LHCN-M2 (cell line): Measurements from ENCODE around the gene GSTO2. TPM values are rescaled to one million over a fixed set of nuclear protein-coding genes. Genes with fewer than 3 reads are reported as not detected.

Experiments
- DNase-seq: peaks from one replicate; pipeline ENCODE4 v3.0.0-alpha.2; 2012; ENCODE audit warnings: low read depth
- total RNA-seq: library from RNA; depleted of rRNA; stranded (reverse); fragments of >200 nt; gene quantifications from 2 replicates; pipeline ENCODE4 v1.2.3, GENCODE V29; 2014

The GSTO2 gene
- total RNA-seq, 1 experiment from 2014 or later = 0.46 TPM

DNA sequence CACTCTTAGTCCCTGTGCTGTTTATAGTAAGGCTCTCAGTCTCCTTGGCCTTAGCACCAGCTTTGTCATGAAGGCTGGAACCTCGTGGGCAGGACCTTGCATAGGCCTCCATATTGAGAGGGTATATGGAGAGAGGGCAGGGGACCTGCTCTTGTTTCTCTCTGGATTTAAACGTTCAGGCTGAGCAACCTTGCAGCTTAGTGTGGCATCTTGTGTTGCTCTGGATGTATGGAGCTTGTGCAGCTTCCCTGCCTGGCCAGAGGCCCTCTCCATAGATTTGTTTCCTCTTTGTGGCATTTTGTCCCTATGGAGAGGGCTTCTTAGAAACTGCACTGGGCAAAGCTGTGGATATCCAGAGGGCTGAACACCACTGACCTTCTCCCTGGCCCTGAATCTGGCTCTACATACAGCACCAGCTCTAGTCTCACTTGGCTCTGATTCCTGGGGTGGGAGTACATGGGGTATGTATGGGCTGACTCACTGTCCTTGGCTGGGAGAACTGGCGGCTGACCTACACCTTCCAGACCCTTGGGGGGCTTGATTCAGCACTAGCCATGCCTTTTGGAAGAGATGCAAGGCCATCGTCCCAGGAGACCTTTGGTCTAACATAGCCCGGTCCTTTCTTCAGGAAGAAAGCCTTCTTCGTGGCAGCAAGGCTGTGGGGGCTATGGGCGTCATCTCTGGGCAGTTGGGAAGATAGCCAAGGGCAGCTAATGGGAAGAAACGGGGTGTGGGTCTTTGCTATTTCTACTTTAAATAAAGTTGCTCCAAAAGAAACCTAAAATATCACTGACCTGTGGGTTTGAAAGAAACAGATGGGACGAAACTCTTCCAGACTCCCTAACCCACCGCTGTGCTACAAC, 38.8 kb downstream of the GSTO2 start:
- DNase-seq = no peak

DNA sequence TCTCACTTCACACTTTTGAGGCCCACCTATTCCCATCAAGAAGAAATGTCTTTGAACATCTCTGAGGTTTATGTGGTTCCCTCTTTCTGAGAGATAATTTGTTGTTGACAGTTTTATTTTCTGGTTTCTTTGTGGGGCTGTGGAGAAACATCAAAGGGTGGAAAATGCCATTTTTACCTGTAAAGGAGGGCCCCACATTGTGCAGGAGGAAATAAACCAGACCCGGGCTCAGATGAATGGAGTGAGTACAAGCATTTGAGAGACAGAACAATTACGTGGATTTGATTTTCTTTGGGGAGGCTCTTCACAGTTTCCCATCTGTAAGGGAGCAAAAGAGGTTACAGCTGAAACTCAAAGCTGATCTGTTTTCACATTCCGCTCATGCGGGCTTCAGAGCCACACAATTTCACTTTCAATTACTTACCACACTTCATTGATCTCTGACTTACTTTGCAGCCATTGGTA, 39.5 kb downstream of the GSTO2 start:
- DNase-seq = no peak

DNA sequence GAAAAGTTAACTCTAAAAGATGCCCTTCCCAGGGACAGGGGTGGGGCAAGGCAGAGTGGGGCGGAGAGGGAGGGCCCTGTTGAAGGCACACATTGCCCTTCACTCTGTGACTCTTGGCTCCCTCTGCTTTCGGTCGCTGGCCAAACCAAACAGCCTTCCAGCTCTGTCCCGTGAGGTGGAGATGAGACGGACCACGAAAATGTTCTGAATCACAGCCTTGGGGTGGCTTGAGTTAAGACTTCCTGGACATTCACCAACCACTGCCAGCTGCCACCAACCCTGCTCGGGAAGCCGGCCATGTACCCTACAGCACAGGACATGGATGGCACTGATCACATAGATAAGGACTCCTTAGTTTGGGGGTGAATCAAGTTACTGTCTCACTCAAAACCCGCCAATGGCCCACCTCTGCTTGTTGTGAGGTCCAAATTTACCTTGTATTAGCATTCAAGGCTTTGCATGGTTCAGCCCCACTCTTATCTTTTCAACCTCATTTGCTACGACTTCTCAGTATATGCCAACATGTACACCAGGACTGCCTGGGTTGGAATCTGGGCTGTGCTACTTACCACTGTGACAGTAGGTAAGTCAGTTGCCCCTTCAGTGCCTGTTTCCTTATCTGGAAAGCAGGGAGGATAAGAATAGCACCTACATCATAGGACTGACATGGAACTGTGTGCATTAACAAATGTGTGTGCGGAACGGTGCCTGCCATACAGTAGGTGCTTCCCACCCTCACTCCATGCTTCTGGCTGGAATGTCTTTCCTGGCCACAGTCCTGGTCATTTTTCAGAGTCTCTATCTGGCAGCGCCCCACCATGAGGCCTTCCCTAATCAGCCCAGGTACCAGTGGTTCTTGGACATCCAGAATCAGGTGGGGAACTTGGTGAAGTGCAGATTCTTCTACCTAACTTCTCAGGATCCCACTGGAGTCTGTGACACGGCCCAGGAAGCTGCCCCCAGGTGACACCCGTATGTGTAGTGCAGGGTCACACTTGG, 41.3 kb downstream of the GSTO2 start:
- peak; percentile 97 for DNase-seq

DNA sequence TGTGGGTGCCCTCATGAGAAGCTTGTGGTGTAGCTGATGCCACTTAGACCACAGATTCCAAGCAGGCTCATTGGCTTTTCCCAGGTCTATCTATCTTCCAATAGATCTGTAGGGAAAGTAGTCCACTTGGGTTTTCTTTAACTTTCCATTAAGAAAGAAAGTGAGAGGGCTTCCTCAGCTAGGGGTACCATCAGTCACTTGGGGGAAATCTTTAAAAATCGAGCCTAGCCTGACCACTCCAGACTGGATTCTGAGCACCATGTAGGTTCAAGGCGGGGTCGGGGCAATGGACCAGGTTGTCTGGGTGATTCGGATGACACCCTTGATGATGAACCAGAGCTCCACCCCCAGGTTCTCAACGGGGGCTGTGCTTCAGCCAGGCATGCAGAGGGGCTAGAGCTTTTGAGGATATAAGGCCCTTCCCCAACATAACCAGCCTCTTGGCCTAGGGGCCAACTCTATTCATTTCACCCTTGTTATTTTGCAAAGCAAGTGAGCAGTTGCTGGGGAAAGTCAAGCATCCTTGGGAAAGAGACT, 42.3 kb downstream of the GSTO2 start:
- no peak for DNase-seq

DNA sequence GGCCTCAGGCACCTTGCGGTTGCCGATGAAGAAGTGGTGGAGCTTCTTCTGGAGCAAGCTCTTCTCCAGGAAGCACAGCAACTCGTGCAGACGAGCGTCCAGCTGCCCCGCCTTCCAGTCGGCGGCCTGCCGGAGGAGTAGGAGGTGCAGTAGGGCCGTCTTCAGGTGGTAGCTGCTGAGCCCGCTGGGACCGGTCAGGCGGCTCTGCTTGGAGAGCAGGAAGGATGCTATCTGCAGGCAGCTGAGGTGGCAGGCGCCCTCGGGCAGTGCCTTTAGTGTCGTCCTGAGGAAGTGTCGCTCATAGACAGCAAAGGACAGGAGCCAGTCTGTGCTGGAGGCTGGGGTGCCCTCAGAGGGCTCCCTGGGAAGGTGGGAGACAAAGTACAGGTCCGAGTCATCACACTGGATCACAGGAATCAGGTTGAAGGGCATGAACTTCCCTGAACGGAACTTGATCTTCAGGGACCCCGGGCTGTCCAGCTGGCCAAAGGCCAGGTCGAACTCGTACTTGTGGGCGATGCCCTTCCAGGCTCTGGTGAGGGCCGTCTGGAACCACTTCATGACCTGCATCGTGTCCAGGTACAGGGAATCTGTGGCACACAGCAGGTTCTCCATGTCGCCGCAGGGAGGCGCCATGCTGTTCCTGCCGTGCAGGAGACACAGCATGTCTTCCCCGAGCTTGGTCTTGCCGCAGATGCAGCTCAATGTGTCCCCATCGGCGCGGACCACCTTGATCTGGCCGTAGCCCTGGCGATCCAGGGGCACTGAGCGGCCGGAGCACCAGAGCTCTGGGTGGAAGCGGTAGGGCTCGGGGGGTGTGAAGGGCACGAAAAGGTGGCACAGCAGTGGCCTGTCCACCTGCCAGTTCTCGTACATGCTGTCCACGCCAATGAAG, 45.9 kb downstream of the GSTO2 start:
- no peak for DNase-seq

DNA sequence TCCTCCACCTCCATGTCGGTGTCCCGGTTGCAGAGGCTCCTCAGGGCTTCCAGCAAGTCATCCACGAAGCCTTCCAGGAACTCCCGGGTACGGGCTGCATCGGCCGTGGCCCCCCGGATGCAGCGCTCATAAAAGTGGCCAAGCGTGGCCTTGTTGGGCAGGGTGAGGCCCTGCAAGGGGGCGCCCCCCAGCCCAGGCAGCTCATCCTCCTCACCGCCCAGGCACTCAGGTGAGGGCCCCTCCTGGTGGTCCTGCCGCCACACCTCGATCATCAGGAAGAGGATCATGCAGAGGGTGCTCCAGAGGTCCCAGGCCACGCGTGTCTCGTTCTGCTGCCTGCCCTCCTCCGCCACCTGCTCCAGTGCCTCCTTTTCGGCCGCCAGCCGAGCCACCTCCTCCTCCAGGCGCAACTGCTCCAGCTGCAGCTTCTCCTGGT, 46.5 kb downstream of the GSTO2 start:
- DNase-seq = no peak

DNA sequence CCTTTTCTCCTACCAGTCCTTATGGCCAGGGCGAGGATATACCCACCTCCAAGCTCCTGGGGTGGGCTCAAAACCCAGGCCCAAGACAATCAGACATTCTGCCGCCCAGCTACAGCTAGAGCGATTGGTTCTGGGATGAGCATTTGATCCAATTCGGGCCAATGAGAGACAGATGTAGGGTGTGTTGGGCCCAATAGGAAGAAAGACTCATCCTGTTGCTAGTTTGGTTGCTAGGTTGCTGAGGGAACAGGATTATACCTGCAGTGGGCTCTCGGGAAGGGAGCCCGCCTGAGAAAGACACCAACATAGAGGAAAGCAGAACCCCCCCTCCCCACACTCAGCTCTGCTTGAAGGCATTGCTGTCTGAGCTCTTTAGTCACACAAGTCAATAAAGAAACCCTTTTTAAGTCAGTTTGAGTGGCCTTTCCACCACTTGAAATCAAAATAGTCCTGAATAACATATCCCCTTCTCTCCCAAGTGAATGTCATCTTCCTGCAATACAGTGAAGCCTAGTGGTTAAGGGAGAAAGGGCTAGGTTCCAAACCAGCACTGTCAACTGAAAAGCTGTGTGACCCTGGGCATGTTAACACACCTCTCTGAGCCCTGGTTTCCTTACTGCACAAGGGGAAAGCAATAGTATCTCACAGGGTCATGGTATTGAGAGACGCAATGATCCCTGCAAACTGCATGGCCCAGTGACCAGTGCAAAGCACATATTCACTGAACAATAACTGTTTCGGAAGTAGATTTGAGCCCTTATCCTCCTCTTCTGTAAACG, 47.5 kb downstream of the GSTO2 start:
- no peak for DNase-seq

DNA sequence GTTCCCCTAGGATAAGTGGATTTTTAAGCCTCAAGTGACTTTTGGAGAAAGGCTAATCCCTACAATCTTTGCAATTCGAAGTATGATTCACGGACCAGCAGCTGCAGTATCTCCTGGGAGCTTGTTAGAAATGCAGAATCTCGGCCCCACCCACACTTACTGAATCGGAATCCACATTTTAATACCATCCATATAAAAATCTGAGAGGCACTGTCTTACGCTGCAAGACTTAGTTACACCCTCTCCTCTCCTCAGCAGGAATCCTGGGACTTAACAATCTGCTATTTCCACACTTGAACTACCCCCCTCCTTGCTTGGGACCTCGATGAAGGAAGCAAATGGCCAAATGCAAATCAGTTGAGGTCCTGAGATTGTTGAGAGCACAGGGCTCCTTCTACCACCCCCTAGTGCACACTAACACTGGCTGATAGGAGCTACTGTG, 48.3 kb downstream of the GSTO2 start:
- peak; percentile 95 for DNase-seq

DNA sequence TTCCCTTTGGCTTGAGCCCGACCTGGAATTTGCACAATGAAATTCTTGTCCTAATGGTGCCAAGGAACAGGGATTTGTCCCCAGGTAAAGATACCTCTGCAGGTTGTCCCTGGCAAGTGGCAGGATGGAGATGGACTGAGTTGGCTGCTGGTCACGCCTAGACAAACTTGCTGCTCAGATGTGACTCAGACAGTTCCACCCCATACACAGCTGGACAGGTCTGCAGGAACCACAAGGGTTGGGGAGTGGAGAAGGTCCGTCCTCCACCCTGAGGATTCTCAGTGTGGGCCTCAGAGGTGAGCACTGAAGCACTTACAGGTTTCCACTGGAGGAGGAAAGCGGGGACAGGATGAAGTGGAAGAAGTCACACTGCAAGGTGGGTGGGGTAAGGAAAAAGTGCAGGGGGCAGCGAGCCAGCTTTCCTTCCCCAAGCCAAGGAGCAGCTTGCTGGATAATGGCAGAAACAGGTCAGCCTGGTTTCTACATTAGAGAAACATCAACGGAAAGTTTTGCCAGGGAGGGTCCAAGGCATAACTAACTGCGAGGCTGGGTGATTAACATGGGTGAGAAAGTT, 48.8 kb downstream of the GSTO2 start:
- no peak for DNase-seq

DNA sequence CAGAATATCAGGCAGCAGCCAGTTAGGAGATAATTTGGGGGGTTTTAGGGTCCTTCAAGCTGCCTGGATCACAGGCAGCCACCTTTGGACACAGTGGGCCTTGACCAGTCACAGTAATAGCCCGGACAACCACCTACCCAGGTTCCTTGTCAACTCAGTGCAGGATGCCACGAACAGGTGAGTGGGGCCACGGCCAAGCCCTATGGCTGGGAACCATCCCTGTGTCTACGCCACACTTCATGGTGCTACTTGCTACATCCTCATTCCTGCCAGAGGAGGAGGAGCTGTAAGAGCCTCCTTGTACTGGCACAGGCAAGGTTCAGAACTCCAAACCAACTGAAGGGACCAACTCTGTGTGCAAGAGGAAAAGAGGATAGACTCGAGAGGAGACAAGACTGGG, 49.3 kb downstream of the GSTO2 start:
- no peak for DNase-seq

DNA sequence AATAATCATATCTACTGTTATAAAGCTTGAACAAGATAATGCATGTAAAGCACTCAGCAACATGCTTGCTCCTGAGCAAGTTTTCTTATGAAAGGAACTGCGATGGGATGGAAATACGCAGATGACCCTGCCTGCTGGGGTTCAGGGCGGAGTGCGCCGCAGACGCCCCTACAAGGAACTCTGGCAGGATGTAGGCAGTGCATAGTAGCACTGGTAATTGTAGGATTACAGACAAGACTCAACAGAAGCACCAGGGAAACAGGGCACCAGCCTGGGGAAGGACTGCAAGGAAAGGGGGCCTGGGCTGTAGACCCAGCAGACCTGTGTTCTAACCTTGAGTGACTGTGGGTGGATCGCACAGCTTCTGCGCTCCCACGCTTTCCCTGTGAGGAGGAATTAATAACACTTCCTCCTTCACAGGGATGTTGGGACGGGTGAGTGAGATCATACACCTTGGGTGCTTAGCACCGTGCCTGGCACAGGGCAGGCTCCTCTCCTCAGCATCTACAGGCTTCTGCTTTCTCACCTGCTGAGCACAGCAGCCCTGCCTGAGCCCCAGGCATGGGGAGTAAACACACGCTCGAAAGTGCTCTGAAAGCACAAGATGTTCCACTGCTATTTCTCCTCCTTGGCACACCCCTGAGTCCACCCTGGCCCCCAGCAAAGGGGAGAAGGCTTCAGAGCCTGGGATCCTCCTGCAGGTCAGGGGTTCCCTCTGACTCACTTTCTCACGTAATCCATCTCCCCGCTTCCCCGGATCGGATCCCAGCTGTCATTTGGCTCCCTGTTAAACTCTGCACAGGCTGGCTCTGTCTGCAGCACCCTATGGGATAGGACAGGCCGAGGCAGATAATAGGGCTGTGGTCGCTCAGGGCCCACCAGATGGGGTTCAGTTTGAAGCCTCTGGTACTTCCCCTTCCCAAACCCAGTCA, 50.1 kb downstream of the GSTO2 start:
- peak; percentile 88 for DNase-seq

DNA sequence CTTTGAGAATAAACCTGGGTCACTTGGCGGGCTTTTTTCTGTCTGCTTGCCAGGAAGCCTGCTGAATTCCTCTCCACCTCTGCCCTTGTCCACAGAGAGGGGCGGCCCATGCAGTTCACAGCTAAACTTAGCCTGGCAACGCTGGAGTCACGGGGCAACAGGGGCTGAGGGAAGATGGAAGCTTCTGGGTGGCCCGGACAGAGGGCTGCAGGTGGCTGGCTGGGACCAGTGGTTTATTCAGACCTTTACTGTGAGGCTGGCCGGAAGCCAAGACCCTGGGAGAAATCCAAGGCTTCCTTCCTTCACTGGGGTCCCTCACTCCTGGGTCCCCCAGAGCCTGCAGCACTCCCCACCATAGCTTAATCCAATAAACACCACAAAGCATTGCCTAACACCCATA, 52.2 kb downstream of the GSTO2 start:
- no peak for DNase-seq

DNA sequence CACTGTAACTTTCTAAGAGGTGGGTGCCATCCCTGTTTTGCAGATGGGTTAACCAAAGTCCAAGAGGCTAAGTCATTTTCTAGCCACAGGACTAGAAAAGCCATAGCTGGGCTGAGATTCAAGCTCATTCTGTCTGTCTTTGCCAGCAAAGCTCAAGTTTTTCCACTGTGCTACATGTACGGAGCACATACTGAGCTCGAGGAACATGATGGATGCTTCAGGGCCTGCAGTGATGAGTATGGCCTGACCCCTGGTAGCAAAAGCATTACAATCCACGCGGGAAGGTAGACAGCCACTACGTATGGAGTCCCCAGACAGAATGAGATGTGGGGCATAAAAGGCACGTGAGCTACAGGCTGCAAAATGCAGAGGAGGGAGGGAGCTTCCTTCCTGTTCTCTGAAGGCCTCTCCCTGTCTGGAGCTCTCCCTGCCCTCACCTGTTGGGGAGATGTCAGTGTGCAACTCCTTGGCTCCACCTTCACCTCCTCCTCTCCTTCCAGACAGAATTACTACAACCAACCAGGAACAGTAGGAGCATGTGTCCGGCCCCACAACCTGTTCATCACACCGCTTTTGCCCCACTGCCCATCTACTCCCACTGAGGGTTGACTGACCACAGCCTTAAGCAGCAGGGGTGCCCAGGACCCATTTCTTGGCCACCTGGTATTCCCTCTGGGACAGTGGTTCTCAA, 52.9 kb downstream of the GSTO2 start:
- DNase-seq = no peak

DNA sequence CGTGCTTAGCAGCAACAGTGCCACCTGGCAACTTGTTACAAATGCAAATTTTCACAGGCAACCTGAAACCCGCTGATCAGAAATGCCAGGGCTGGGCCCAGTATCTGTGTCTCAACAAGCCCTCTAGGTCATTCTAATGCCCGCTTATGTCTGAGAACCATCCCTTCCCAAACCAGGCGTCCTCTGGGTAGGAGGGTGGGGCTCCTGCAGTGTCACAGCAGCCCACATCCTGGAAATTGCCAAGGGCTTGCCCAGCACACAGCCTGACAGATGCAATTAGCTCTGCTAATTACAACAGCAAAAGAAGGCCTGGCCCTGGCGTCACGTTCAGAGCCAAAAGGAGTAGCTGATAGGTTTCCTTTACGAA, 53.4 kb downstream of the GSTO2 start:
- no peak for DNase-seq

DNA sequence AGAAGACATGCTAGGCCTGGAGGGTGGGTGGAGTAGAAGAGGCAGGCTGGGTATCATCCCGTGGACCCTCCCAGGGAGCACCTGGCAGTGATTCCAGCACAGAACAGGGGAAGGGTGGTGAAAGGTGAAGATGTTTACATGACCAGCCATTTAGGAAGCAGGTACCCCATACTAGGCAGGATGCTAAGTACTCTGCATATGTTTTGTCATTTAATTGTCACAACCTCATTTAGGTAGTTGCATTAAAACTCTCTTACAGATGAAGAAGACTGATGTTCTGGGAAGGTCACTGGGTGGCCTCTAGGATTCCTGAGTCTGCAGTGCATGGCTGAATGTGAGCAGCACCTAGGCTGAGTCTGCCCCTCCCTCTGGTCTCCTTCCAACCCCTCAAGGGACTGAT, 54.1 kb downstream of the GSTO2 start:
- no peak for DNase-seq

DNA sequence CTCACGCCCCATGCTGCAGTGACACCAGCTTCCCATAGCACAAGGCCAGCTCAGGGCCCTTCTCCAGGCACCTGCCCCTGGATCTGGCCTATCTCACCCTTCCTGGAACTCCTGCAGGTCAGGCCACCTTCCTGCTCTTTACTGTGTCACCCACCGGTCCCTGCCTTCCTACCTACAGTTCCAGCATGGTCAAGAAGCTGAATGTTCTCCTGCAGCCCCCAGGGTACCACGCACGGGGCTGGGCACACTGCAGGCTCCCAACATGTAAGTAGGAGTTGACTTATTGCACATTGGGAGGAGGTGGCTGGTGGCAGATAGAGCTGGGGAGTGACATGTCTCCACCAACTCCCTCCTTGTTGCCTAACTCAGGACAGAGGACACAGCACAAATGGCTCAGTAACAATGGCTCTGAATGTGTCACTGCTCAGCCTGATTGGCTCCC, 54.8 kb downstream of the GSTO2 start:
- DNase-seq = no peak

DNA sequence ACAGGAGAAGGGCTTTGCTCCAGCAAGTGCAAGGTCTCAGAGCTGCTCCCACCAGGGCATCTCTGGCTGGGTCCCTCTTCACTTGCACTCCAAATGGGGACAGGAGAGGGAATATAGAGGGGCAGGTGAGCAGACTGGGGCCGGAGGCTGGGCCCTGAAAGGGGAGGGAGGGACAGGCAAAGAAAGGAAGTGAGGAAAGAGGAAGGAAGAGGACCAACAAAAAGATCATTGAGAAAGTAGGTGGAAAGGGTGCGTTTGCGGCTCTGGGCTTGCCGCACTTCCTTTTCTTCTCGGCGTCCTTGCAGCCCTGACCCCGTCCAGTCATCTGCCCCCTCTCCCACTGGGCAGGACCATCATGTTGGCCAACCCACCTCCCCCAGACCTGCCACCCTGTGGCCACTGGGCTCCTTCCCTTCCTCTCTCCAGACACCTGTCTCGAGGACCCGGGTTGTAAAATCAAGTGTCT, 55.3 kb downstream of the GSTO2 start:
- no peak for DNase-seq

DNA sequence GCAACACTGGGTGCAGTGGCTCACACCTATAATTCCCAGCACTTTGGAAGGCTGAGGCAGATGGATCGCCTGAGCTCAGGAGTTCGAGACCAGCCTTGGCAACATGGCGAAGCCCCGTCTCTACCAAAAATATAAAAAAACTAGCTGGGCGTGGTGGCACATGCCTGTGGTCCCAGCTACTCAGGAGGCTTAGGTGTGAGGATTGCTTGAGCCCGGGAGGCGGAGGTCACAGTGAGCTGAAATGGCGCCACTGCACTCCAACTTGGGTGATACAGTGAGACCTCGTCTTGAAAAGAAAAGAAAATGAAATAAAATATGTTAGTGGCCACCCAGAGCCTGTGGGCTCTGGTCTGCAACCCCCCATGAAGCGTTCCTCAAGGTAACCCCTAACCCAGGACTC, 55.9 kb downstream of the GSTO2 start:
- DNase-seq = no peak
